GM10266 (cell line): Measurements from ENCODE around the gene TTBK1.

Experiments used
- DNase-seq: peaks from one replicate; pipeline ENCODE4 v3.0.0; 2012; ENCODE audit errors: extremely low spot score
- TF ChIP-seq, protein P1 (sequence below): IDR thresholded peaks from 2 replicates; pipeline ENCODE4 v1.5.1; 2012; ENCODE audit warnings: mild to moderate bottlenecking, low read depth; ENCODE audit not compliant: control insufficient read depth, insufficient read depth; ENCODE audit errors: missing control alignments

TTBK1 gene

GRCh38 chr6:43292341-43292740, 49.1 kb downstream of the TTBK1 start:
- no peak for DNase-seq
- TF ChIP-seq, protein P1, sequence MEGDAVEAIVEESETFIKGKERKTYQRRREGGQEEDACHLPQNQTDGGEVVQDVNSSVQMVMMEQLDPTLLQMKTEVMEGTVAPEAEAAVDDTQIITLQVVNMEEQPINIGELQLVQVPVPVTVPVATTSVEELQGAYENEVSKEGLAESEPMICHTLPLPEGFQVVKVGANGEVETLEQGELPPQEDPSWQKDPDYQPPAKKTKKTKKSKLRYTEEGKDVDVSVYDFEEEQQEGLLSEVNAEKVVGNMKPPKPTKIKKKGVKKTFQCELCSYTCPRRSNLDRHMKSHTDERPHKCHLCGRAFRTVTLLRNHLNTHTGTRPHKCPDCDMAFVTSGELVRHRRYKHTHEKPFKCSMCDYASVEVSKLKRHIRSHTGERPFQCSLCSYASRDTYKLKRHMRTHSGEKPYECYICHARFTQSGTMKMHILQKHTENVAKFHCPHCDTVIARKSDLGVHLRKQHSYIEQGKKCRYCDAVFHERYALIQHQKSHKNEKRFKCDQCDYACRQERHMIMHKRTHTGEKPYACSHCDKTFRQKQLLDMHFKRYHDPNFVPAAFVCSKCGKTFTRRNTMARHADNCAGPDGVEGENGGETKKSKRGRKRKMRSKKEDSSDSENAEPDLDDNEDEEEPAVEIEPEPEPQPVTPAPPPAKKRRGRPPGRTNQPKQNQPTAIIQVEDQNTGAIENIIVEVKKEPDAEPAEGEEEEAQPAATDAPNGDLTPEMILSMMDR = no peak

- TF ChIP-seq, protein P1 = no peak
- DNase-seq = no peak
Observed at GRCh38 chr6:43292763-43293318, 49.6 kb downstream of the TTBK1 start.

- no peak for DNase-seq
- TF ChIP-seq, protein P1 = no peak
Observed at GRCh38 chr6:43293698-43294097, 50.4 kb downstream of the TTBK1 start.

DNA sequence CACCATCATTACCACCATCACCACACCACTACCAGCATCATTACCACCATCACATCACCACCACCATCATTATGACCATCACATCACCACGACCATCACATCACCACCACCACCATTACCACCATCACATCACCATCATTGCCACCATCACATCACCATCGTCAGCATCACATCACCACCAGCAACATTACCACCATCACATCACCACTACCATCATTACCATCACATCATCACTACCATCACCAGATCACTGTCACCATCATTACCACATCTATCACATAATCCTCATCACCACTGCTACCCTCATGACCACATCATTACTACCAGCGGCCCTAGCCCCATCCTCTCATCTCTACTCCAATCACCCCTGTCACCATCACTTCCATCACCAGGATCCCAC, 51.3 kb downstream of the TTBK1 start:
- DNase-seq = no peak
- TF ChIP-seq, protein P1 = no peak

DNA sequence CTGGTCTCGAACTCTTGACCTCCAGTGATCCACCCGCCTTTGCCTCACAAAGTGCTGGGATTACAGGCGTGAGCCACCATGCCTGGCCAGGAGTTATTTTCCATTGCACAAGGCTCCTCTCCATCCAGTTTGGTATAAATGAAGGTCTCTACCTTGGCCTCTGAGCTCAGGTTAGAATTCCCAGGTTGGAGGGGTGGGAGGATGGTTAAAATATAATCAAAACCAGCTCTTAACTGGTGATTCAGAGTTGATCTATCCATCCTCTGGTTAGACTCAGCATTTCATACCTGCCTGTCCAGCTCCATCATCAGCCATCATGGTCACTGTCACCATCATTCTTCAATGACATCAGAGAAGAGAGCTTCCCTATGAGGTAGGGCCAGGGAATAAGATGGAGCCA, 52.2 kb downstream of the TTBK1 start:
- no peak for DNase-seq
- TF ChIP-seq, protein P1 = no peak

DNA sequence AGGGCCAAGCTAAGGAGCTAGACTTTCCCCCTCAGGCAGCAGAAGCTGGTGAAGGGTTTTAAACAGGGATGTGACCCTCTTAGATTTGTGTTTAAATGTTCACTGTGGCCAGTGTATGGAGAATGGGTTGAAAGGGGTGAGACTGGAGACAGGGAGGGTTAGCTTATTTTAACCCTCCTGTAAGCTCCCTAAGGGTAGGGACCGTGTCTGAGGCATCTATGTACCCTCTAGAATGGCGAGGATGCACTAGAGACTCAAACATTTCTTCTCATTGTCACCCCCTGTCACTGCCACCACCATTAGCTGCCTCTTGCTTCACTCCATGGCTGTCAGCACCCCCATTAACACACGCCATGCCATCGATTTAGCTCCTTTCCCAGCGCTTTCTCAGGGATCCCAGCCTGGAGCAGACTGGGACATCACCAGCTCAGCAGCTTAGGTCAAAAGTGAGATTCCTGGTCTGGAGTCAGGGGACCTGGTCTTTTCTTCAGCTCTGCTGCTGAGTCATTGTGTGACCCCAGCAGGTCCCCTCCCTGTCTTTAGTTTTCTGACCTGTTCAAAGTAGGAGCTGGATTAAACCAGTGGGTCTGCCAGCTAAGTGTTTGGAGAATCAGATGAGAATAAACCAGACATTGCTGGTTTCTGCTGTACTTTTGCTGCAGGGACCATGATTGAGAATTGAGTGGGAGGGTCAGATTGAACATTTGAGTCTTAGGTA, 53.7 kb downstream of the TTBK1 start:
- TF ChIP-seq, protein P1 = no peak
- peak; percentile 6 for DNase-seq

DNA sequence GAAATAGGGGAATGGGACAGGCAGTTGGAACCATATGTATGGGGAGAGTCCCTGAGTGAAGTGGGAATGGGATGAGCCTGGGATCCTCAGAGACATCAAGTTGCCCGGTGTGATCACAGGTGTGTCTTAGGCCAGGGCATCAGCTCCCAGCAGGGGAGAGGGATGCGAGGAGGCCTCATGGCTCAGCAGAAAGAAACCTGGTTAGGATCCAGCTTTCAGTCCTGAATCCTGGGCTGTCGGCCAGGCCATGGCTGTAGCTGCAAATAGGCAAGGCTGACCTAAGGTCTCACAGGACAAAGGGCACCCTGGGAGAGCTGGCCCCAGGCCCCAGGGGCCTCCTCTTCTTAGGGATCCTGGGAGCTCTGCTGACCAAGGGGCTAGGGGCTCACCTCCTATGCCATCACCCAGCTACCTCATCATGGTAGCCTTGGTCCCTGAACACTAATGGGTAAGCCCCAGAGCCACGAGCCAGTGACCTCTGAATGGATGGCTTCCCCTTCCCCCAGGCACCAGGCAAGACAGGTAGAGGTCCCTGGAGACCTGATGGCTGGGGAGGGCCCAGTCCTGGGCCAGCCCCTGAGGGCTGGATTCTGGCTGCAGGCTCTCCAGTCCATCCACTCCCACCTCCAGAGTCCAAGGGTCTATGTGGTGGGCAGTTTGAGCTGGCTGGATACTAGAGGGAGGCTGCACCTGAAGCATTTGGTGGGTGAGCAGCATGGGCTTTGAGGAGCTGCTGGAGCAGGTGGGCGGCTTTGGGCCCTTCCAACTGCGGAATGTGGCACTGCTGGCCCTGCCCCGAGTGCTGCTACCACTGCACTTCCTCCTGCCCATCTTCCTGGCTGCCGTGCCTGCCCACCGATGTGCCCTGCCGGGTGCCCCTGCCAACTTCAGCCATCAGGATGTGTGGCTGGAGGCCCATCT, 54.6 kb downstream of the TTBK1 start, which contains the start of gene SLC22A7:
Gene SLC22A7, plus strand, starts transcription at position 617 of the 921 bp plus-strand sequence. Its CDS starts 99 bp downstream, at position 716.
- TF ChIP-seq, protein P1 = no peak
- DNase-seq = peak; percentile 10
